Activated T-helper 1 cell treated with anti-CD3 and anti-CD28 coated beads, Interleukin-12 subunit alpha, Interleukin-12 subunit beta, Interleukin-2, Interleukin-4 antibody, amounts not matched to agents 30 ng/mL and 10 ng/mL and 1 ng/mL, durations not matched to agents 14 hours and 24 hours and 36 hours (primary cell): ENCODE measurements around the gene ADGRB3. TPM values are rescaled to one million over a fixed set of nuclear protein-coding genes. Genes with fewer than 3 reads are reported as not detected.

Source experiments
- DNase-seq: peaks from one replicate; pipeline ENCODE4 v3.0.0; 2021; ENCODE audit warnings: low spot score
- H3K27ac Mint-ChIP-seq: one replicate; pipeline ENCODE4 v1.8.0; 2021; ENCODE audit warnings: mild to moderate bottlenecking, mixed read lengths
- H3K27me3 Mint-ChIP-seq: one replicate; pipeline ENCODE4 v1.8.0; 2022; ENCODE audit warnings: mild to moderate bottlenecking, moderate library complexity, mixed read lengths; ENCODE audit not compliant: insufficient read depth
- H3K36me3 Mint-ChIP-seq: one replicate; pipeline ENCODE4 v1.8.0; 2021; ENCODE audit warnings: low read depth, mixed read lengths
- H3K4me1 Mint-ChIP-seq: one replicate; pipeline ENCODE4 v1.8.0; 2021; ENCODE audit warnings: low read depth, mixed read lengths
- H3K4me3 Mint-ChIP-seq: one replicate; pipeline ENCODE4 v1.8.0; 2021; ENCODE audit warnings: mild to moderate bottlenecking, moderate library complexity, mixed read lengths
- H3K9me3 Mint-ChIP-seq: one replicate; pipeline ENCODE4 v1.8.0; 2021; ENCODE audit warnings: mixed read lengths
- intact Hi-C: fragments of 100-400 bp; cut with micrococcal nuclease; formaldehyde crosslinking; loops from one replicate; pipeline ENCODE4 v1.15.1; 2024
- total RNA-seq: library from RNA; stranded (reverse); gene quantifications from 2 replicates; pipeline ENCODE4 v1.2.3, GENCODE V29; 2022

ADGRB3 gene
- total RNA-seq, 1 donor from 2014 or later = not detected

GRCh38 chr6:68637071-68637470, 2.0 kb downstream of the ADGRB3 start:
- H3K9me3 Mint-ChIP-seq = no peaks in the 10 kb centered on the region
- intact Hi-C loops = loop anchor here (10.0 kb wide), 1 partner anchor 598 kb away; no protein-coding TSS in a partner anchor

GRCh38 chr6:68637782-68638181, 2.7 kb downstream of the ADGRB3 start:
- intact Hi-C loops = loop anchor here (1.0 to 10.0 kb wide), 3 partner anchors 331 to 1471 kb away; no protein-coding TSS in a partner anchor
- no peak overlapping the region for H3K4me3 Mint-ChIP-seq

More at GRCh38 chr6:68637071-68637470, 2.0 kb downstream of the ADGRB3 start:
- H3K27ac Mint-ChIP-seq = no peak overlapping the region
- H3K4me1 Mint-ChIP-seq = peaks cover 25% of the 10 kb centered on the region
- H3K4me3 Mint-ChIP-seq = no peak overlapping the region
- DNase-seq = no peak
- H3K36me3 Mint-ChIP-seq = no peaks in the 10 kb centered on the region
- H3K27me3 Mint-ChIP-seq = peaks cover 52% of the 10 kb centered on the region

GRCh38 chr6:68638230-68638900, 3.3 kb downstream of the ADGRB3 start:
- Mint-ChIP-seq H3K36me3 (no peaks in the 10 kb centered on the region), H3K4me3 (no peak overlapping the region), H3K27me3 (peaks cover 43% of the 10 kb centered on the region), H3K4me1 (peaks cover 25% of the 10 kb centered on the region), H3K27ac (no peak overlapping the region), H3K9me3 (no peaks in the 10 kb centered on the region)
- intact Hi-C loops = loop anchor here (1.0 to 10.0 kb wide), 3 partner anchors 330 to 1470 kb away; no protein-coding TSS in a partner anchor
- no peak for DNase-seq

More at GRCh38 chr6:68637782-68638181, 2.7 kb downstream of the ADGRB3 start:
- DNase-seq = no peak
- H3K4me1 Mint-ChIP-seq = peaks cover 25% of the 10 kb centered on the region
- H3K9me3 Mint-ChIP-seq = no peaks in the 10 kb centered on the region
- H3K27me3 Mint-ChIP-seq = peaks cover 49% of the 10 kb centered on the region
- H3K36me3 Mint-ChIP-seq = no peaks in the 10 kb centered on the region
- no peak overlapping the region for H3K27ac Mint-ChIP-seq

- Mint-ChIP-seq H3K36me3 (no peaks in the 10 kb centered on the region), H3K4me1 (peaks cover 17% of the 10 kb centered on the region), H3K4me3 (no peak overlapping the region), H3K9me3 (no peaks in the 10 kb centered on the region), H3K27ac (no peak overlapping the region), H3K27me3 (peaks cover 35% of the 10 kb centered on the region)
- DNase-seq = no peak
- intact Hi-C loops = loop anchor here (2.0 to 10.0 kb wide), 2 partner anchors 596 to 1470 kb away; no protein-coding TSS in a partner anchor
Measured at GRCh38 chr6:68639211-68639610, 4.1 kb downstream of the ADGRB3 start.

GRCh38 chr6:68639826-68640490, 4.9 kb downstream of the ADGRB3 start:
- H3K4me1 Mint-ChIP-seq = peaks cover 12% of the 10 kb centered on the region
- H3K9me3 Mint-ChIP-seq = no peaks in the 10 kb centered on the region
- intact Hi-C loops = loop anchor here (2.0 to 10.0 kb wide), 2 partner anchors 595 to 1469 kb away; no protein-coding TSS in a partner anchor
- H3K36me3 Mint-ChIP-seq = no peaks in the 10 kb centered on the region
- no peak for DNase-seq
- H3K27ac Mint-ChIP-seq = no peak overlapping the region
- H3K4me3 Mint-ChIP-seq = no peak overlapping the region
- peaks cover 30% of the 10 kb centered on the region for H3K27me3 Mint-ChIP-seq

- Mint-ChIP-seq H3K27me3 (peaks cover 26% of the 10 kb centered on the region), H3K27ac (no peak overlapping the region), H3K36me3 (no peaks in the 10 kb centered on the region), H3K4me3 (no peak overlapping the region), H3K9me3 (no peaks in the 10 kb centered on the region), H3K4me1 (peaks cover 9% of the 10 kb centered on the region)
- intact Hi-C loops = no loop called here
- DNase-seq = no peak
Measured at GRCh38 chr6:68640491-68640835, 5.4 kb downstream of the ADGRB3 start.

- Mint-ChIP-seq H3K4me1 (peaks cover 1% of the 10 kb centered on the region), H3K36me3 (no peaks in the 10 kb centered on the region), H3K27ac (no peak overlapping the region), H3K27me3 (peaks cover 19% of the 10 kb centered on the region), H3K9me3 (no peaks in the 10 kb centered on the region), H3K4me3 (no peak overlapping the region)
- intact Hi-C loops = no loop called here
- DNase-seq = no peak
Measured at GRCh38 chr6:68641172-68641571, 6.1 kb downstream of the ADGRB3 start.

GRCh38 chr6:68642081-68642480, 7.0 kb downstream of the ADGRB3 start:
- Mint-ChIP-seq H3K27ac (no peak overlapping the region), H3K27me3 (peaks cover 13% of the 10 kb centered on the region), H3K9me3 (no peaks in the 10 kb centered on the region), H3K4me1 (no peaks in the 10 kb centered on the region), H3K4me3 (no peak overlapping the region), H3K36me3 (no peaks in the 10 kb centered on the region)
- DNase-seq = no peak
- intact Hi-C loops = no loop called here

GRCh38 chr6:68642977-68643376, 7.9 kb downstream of the ADGRB3 start:
- intact Hi-C loops = no loop called here
- Mint-ChIP-seq H3K9me3 (no peaks in the 10 kb centered on the region), H3K27me3 (peaks cover 5% of the 10 kb centered on the region), H3K36me3 (no peaks in the 10 kb centered on the region), H3K4me1 (no peaks in the 10 kb centered on the region), H3K4me3 (no peak overlapping the region), H3K27ac (no peak overlapping the region)
- no peak for DNase-seq

GRCh38 chr6:68649669-68650068, 14.6 kb downstream of the ADGRB3 start:
- no peak overlapping the region for H3K27ac Mint-ChIP-seq
- no peak overlapping the region for H3K4me3 Mint-ChIP-seq
- H3K27me3 Mint-ChIP-seq = no peaks in the 10 kb centered on the region
- no peaks in the 10 kb centered on the region for H3K36me3 Mint-ChIP-seq
- no peaks in the 10 kb centered on the region for H3K9me3 Mint-ChIP-seq
- no peak for DNase-seq
- intact Hi-C loops = no loop called here
- H3K4me1 Mint-ChIP-seq = no peaks in the 10 kb centered on the region

- intact Hi-C loops = no loop called here
- no peak for DNase-seq
- Mint-ChIP-seq H3K4me3 (no peak overlapping the region), H3K36me3 (no peaks in the 10 kb centered on the region), H3K27me3 (no peaks in the 10 kb centered on the region), H3K27ac (no peak overlapping the region), H3K9me3 (no peaks in the 10 kb centered on the region), H3K4me1 (no peaks in the 10 kb centered on the region)
Measured at GRCh38 chr6:68650142-68650541, 15.1 kb downstream of the ADGRB3 start.

- Mint-ChIP-seq H3K36me3 (no peaks in the 10 kb centered on the region), H3K27ac (no peak overlapping the region), H3K4me3 (no peak overlapping the region), H3K4me1 (no peaks in the 10 kb centered on the region), H3K9me3 (no peaks in the 10 kb centered on the region), H3K27me3 (no peaks in the 10 kb centered on the region)
- intact Hi-C loops = no loop called here
- DNase-seq = no peak
Measured at GRCh38 chr6:68651011-68651985, 16.2 kb downstream of the ADGRB3 start.
